Stimulated activated naive CD8-positive, alpha-beta T cell treated with anti-CD3 and anti-CD28 coated beads, Interleukin-15, Interleukin-2, amounts not matched to agents 100 U/mL and 50 U/mL, for 24 hours (primary cell): ENCODE measurements around the gene RIN3.

Experiments
- ATAC-seq: fragments of 150-1000 bp; cut with Tn5 transposase; one replicate; pipeline ENCODE4 v1.10.0; 2021
- DNase-seq: peaks from one replicate; pipeline ENCODE4 v3.0.0; 2021

The RIN3 gene

DNA sequence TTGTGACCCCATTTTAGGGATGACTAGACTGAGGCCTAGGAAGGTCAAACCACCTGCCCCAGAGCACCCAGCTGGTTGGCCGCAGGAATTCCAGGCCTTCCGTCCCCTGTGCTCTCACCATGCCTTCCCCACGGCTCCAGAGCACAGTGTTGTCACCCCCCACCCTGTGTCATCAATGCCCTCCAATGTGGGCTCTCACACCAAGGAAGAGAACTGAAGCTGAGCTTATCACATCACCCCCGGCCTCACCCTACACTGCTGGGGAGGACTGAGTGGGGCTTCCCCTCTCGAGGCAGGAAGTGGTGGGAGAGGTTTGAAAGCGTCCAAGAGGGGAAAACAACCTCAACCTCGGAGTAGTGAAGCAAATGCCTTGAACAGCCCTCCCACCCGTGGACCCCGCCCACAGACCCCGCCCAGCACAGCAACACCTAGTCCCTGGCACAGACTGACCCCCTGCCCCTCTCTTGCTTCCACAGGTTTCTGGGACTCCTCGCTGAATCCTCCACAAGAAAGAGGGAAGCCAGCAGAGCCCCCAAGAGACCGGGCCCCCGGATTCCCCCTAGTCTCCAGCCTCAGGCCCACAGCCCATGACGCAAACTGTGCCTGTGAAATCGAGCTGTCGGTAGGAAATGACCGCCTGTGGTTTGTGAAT, 137.7 kb downstream of the RIN3 start:
- ATAC-seq (peak; percentile 86), DNase-seq (peak; percentile 86)

DNA sequence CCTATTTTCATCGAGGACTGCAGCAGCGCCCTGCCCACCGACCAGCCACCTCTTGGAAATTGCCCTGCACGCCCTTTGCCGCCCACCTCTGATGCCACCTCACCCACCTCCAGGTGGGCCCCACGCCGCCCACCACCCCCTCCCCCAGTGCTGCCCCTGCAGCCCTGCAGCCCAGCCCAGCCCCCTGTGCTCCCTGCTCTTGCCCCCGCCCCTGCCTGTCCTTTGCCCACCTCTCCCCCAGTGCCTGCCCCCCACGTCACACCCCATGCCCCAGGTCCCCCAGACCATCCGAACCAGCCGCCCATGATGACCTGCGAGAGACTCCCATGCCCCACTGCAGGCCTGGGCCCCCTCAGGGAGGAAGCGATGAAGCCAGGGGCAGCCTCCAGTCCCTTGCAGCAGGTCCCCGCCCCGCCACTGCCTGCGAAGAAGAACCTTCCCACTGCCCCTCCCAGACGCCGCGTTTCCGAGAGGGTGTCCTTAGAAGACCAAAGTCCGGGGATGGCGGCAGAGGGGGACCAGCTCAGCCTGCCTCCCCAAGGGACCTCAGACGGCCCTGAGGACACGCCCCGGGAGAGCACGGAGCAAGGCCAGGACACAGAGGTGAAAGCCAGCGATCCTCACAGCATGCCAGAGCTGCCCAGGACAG, 138.3 kb downstream of the RIN3 start:
- peak; percentile 72 for DNase-seq
- ATAC-seq = peak; percentile 7

- ATAC-seq = no peak
- DNase-seq = peak; percentile 38
Measured at GRCh38 chr14:92652413-92653151, 139.0 kb downstream of the RIN3 start.

DNA sequence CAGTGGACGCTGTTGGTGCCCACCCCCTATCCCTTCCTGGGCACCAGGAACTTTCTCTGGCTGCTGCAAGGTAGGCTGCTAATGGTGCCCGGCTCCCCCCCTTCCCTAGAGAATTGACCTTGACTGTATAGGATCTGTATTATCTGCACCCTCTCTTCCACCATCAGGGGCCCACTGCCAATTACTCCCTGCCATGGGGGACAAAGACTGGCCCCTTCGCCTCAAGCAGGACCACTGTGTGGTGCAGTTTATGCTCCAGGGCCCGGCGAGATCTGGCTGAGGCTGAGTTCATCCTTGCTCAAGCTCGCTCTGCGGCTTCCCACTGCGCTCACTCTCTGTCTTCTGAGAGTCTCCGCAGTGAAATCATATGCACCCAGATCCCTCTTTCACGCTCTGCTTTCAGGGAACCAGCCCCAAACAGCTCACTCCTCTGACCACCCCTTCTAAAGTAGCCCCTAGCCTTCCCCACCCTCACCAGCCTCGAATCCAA, 139.6 kb downstream of the RIN3 start:
- ATAC-seq (no peak), DNase-seq (peak; percentile 52)

DNA sequence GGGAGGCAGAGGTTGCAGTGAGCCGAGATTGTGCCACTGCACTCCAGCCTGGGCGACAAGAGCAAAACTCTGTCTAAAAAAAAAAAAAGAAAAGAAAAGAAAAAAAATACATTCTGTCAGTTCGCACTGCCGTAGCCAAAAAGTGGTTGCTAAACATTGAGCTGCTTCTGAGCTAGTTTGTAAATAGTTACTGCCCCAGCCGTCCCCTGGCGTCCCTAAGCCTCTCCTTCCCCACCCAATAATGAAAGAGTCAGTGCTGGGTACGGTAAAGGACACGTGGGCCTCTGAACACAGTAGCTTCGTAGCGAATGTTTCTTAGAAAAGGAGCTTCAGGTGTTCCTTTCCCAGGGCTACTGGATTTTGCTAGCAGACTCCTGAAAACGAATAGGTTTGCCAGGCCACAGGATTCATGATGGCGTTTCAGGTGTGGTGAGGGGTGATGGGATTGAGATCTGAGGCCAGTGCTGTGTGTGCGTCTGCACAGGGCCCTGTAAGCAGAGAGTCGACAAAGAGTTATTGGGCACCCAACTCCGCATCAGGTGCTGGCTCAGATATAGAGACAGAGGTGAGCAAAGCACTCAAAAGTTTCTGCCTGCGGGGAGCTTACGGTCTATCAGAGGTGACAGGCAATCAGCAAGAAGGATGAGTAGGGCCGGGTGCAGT, 140.8 kb downstream of the RIN3 start:
- ATAC-seq = no peak
- DNase-seq = no peak

GRCh38 chr14:92655419-92656201, 142.0 kb downstream of the RIN3 start:
- DNase-seq (peak; percentile 42), ATAC-seq (no peak)

DNA sequence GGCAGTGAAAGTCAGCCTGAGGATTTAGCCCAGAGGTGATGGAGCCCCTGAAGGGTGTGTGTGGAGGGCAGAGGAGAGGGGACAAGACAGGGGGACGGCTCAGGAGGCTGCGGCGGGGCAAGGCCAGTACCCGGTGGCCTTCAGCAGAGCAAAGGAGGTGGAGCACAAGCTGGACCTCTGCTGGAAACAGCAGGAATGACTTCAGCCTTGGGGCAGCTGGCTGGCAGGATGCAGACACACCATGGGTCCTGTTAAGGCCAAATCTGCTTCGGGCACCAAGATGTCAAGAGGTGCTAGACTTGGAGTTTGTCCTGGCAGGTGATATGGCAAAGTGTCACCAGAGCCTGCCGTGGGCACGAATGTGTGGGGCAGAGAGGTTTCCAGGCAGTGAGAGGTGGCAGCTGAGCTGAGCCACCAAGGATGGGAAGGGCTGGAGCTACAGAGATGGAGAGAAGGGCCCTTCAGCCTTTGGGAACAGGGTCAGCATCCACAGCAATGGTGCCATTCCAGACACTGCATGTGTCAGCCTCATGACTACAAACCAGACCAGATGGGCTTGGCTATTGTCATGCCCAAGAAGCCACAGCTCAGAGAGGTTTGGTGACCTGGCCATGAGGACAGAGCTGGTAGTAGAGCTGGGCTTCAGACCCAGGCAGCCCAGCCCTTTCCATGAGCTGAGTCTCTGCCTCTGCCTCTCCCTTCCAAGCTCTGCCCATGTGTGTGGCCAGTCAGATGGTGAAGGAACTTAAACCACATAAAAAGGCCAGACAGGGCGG, 142.9 kb downstream of the RIN3 start:
- DNase-seq = no peak
- ATAC-seq = no peak

DNA sequence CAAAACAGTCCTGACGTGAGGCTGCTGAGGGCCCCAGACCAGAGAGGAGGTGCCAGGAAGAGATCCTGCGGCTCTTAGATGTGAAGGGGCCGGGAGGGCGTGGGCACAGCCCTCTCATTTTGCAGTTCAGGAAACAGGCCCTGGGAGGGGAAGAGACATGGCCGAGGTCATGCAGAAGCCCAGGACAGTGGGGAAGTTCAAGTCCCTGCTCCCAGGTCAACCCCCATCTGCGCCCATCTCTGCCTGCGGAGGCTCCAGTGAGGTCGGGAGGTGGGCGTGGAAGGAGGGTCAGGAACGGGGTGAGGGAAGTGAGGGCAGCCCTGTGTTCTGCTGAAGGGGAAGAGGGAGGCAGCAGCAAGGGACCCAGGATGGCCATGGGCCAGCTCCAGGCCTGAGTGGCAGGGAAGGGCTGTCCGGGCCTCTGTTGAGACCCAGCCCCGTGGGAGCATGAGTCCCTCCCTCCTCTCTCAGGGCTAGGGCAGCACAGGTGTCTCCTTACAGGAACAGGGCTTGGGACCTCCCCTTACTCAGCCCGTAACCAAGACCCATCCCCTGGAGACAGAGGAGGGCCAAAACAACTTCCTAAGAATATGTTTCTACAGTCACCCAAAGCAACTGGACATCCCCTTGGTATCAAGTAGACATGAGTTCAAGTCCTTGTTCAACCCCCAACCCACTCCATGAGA, 144.0 kb downstream of the RIN3 start:
- ATAC-seq = no peak
- DNase-seq = peak; percentile 34

GRCh38 chr14:92658160-92658559, 144.6 kb downstream of the RIN3 start:
- DNase-seq = no peak

DNA sequence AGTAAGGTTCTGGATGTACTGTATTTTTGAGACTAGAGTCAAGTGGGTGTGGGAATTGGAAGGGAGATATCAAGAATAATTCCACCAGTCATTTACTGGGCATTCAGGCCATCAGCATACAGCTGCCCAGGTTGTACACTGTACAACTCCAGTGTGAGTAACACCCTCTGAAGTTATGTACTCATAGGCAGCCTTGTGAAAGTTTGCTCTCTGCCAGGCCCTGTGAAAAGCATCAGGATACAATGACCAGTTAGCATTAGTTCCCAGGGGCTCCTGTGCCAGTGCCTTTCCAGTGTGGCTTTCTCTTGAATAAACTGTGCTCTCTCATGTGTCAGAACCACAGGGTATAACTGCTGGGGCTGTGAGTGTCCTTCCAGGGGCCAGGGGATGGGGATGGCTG, 145.1 kb downstream of the RIN3 start:
- ATAC-seq (no peak), DNase-seq (no peak)

More at GRCh38 chr14:92658160-92658559, 144.6 kb downstream of the RIN3 start:
- ATAC-seq = no peak

GRCh38 chr14:92659765-92660561, 146.4 kb downstream of the RIN3 start:
- DNase-seq (no peak), ATAC-seq (no peak)

- ATAC-seq = no peak
- no peak for DNase-seq
Measured at GRCh38 chr14:92660571-92660970, 147.0 kb downstream of the RIN3 start.

DNA sequence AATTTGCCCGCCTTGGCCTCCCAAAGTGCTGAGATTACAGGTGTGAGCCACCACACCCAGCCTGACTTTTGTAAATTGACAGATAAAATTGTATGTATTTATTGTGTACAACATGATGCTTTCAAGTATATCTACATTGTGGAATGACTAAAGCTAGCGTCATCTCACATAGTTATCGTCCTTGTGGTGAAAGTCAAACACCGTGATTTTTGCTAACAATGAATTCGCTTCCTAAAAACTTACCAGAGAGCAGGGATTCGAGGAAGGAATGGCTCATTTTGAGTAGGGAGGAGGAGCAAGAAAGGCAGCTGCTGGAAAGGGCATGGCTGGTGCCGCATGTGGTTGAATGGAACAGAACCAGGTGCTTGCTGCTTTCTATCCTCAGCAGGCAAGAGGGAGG, 149.5 kb downstream of the RIN3 start:
- DNase-seq = no peak
- no peak for ATAC-seq

DNA sequence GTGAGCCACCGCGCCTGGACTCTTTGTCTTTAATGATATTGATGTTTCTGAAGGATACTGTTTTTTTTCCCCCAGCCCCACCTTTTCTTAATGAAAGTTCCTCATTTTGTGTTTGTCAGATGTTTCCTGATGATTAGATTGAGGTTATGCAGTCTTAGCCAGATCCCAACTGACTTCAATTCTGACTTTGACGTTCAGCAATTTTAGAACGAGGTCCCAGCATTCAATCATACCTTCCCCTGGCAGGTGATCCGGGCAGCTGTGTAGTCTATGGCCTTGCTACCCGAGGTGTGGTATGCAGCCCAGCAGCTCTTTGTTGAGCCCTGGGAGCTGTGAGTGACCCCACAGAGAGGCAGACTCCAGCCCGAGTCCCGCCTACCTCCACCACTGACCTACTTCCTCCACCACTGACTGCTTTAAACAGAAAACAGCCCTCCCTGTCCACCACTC, 152.1 kb downstream of the RIN3 start:
- ATAC-seq = no peak
- no peak for DNase-seq

DNA sequence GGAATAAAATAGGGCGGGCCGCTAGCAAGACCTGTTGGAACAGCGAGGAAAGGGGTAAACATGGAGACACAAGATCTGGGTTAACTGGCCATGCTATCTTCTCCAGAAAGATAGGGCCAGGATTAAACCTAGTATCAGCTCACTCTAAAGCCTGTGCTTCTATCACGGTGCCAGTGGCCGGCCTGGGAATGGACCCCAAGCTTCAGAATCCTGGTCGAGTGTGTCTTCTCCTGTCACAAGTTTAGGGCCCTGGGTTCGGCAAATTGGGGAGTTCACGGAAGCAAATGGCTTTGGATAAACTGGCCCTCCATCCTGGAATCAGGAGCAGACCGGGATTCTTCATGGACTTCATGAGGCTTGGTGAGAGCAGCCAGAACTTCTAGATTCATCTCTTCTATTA, 152.7 kb downstream of the RIN3 start:
- no peak for ATAC-seq
- DNase-seq = no peak

- peak; percentile 57 for DNase-seq
- ATAC-seq = peak; percentile 85
Measured at GRCh38 chr14:92668276-92668973, 154.8 kb downstream of the RIN3 start.

- ATAC-seq (no peak), DNase-seq (no peak)
Measured at GRCh38 chr14:92670160-92670559, 156.6 kb downstream of the RIN3 start.

DNA sequence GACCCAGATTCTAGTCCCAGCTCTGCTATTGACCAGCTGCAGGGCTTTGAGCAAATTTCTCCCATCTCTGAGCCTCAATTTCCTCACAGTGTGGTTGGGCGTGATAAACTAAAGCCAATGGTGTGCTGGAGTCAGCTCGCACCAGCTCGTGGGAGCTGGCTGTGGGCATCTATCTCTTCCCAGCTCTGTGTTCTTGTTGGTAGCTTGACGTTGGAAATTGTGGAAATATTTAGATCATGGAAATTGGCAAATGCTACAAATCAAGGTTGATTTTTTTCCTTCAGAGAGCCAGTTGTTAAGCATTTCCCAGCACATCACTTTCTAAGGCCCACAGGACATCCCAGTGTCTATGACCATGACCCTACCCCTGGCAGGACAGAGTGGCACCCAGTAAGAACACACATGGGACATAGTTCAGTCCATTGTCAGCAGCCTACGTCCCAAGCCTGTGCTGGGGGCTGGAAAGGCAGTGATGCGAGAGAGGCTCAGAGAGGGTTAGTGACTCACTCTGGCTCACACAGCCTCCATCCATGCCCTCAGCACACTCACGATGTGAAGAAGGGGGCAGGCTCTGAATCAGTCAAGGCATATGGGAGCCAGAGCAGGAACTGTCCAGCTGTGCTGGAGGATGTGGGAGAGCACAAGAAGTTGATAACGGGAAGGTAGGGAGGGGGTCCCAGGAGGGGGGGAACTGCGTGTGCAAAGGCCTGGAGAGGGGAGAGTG, 157.2 kb downstream of the RIN3 start:
- DNase-seq (peak; percentile 58), ATAC-seq (peak; percentile 87)
